GM21737 (cell line): ENCODE measurements around the gene OPRM1.
A peak's percentile ranks its signal among the peaks of the same experiment; 100 is the strongest.
"Not testable (repeated sequence)": the region's sequence is repeated elsewhere in the genome, so short reads cannot be mapped to it uniquely, and the experiment has no call there.

ENCODE experiments used
- ATAC-seq: cut with Tn5 transposase; IDR thresholded peaks from one replicate; pipeline ENCODE4 v1.9.1; 2021; ENCODE audit warnings: mild to moderate bottlenecking, moderate library complexity; ENCODE audit not compliant: unreplicated experiment

Gene OPRM1

DNA sequence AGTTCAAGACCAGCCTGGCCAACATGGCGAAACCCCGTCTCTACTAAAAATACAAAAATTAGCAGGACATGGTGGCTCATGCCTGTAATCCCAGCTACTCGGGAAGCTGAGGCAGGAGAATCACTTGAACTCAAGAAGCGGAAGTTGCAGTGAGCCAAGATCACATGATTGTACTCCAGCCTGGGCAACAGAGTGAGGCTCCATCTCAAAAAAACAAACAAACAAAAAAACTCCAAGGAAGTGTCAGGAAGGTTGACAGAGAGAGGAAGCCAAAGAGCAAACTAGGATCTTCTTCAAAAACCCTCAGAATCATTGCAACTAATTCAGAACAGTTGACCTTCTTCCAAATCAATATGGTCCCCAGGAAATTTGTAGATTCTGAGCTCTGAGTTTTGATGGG lies 162.6 kb downstream of the OPRM1 start:
- ATAC-seq, result not testable (repeated sequence)

DNA sequence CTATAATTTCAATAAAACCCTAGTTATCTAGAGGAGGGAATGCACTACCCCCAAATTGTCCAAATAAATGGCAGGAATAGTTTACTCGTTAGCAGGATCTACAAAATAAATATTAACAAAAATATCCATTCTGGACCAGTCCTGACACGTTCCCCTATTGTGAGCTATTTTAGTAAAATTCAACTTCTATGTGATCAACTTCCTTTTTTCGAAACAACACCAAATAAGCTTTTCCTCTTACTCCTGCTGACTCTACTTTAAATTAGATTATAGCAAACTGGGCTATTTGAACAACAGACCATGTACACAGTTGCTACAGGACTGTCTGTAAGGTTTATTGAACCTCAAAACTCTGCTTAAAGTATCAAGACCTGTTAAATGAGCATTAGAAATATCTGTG lies 163.3 kb downstream of the OPRM1 start:
- no peak for ATAC-seq

DNA sequence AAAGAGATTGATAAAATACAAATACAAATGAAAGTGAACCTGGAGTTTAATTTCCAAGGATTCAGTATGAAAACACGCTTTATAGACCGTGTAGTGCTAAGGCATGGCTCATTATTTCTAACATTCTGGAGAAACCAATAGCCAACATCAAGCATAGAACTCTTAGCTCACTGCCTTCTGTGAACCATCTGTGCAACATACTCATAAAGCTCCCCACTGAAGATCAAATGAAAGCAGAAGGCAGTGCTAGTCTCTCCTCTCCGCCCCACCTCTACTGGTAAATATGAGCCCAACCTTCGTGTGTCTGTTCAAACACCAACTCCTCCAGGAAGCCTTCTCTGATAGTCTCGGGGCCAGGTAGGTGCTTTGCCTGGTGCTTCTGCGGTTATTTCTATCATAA lies 163.9 kb downstream of the OPRM1 start:
- ATAC-seq, result no peak

DNA sequence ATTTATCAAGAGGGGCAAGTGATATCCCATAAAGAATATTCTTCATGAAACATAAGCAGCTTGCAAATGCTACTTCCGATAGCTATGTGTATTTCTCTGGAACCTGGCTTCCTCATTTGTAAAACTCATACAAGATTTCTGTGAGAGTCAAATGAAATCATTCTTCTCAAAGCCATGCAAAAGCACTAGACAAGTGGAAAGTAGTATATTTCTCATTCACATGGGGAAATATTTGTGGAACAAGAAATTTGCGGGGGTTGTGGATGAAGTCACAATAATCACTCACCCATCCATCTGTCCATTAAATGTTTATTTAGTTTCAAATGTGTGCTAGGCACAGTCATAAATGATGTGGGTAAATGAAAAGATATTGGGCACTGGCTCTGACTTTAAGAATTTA lies 167.1 kb downstream of the OPRM1 start:
- ATAC-seq, result no peak

DNA sequence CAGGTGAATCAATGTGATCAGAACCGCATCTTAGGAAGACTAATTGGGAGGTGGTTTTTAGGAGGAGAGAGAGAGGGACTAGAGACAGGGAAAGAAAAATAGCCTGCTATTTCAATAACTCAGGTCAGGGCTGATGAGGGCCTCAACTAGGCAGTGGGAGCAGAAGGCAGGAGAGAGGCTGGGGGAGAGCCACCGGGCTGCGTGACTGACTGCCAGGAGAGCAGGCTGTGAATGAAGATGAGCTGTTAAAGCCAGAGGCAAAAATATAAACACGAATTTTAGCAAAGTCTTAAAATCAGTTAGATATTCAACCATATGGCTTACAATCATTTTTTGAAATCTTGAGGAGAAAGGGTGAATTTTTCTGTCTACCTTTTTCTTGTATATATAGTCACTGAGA lies 168.0 kb downstream of the OPRM1 start:
- ATAC-seq, result no peak

DNA sequence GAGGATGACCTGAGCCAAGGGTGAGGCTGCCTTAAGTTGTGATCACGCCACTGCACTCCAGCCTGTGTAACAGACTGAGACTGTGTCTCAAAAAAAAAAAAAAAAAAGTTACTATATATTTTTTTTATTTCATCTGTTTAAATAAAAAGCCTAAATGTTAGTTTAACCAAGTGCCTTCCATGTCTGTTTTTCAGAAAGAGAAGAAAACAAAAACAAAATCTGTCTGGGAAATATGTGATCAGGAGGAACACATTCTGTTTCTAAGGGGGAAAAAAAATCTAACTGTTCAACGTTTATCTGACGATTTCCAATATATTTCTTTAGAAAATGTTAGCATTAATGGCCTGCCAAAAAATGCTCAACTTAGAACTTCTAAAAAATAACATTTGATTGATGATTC lies 170.5 kb downstream of the OPRM1 start:
- ATAC-seq, result no peak

DNA sequence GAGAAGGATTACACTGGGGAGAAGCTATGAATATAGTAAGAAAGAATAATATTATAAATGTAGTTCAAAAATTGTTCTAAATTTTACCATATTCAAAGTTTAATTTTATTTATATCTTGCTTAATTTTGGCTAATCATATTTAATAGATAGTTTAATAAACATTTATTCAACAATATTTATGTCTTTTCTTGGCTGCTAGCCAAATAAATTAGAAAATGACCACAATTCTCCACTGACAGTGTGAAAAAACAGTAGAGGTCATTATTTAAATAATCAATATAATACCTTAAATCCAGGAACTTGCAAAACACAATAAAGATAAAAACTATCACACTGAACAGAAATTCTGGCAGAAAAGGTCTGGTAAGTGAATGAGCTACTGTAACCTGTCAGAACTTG lies 171.6 kb downstream of the OPRM1 start:
- ATAC-seq, result no peak

DNA sequence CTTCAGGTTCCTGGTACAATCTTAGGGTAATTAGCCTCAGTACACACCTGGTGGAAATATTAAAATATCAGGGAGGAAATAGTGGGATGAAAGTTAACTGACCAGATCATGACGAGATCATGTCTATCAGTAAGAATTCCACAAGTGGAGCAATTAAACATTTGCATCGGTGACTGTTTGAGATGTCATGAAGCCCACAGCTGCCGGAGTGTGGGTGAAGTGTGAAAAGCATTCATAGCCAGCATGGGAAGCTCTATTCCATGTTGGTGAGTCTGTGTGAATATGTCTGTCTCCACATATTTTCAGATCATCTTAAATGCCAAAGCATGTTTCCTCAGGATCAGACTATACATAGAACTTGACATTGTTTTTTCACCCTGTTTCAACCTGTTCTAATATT lies 174.7 kb downstream of the OPRM1 start:
- ATAC-seq, result no peak

DNA sequence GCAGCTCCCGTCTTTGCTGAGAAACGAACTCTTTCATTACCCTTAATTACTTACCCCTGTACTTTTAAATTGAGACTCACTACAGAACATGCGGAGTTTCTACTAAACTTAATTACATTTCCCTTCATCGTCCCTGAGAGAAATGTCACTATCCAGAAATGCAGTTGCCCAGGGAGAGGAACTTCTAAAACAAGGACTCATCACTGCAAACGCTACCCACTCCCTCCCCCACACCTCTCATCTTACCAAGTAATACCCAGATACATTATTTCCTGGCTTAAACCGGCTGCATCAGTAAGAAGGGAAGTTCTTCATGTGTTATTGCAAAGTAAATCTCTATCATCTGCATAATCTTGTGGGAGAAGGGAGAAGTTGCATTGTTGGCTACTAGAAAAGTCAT lies 179.3 kb downstream of the OPRM1 start:
- ATAC-seq, result no peak

DNA sequence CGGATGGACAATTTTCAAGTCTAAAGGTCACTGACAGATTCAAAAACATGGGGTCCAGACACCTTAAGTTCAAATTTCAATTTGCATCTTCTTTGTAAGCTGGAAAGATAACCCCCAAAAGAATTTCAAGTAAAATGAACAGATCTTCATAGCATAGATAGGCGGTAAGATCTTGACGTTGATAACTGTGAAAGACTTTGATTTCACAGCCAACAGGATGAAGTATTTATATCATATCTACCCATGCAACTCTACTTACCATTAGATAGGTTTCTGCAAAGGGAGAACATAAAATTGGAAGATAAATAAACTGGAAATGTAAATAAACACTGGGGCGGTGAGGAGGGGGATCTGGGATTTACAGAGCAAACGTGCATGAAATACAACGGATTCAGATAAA lies 179.7 kb downstream of the OPRM1 start:
- ATAC-seq, result no peak

DNA sequence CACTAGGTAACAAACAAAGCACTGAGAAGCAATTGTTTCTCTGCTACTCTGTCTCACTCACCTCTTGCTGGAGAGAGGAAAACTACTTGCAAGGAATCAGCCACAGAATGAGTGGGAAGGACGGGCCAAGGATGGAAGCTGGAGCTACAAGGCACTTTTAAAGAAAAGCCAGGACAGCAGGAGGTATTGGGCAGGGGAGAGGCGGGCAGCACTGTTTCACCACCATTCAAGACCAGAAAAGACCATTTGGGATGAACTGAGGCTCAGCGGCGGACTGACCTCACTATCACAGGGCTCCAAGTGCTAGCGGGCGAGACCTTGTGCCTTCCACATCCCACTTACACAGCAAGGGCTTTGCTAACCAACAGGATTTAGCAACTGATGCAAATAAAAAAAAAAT lies 180.2 kb downstream of the OPRM1 start:
- no peak for ATAC-seq

DNA sequence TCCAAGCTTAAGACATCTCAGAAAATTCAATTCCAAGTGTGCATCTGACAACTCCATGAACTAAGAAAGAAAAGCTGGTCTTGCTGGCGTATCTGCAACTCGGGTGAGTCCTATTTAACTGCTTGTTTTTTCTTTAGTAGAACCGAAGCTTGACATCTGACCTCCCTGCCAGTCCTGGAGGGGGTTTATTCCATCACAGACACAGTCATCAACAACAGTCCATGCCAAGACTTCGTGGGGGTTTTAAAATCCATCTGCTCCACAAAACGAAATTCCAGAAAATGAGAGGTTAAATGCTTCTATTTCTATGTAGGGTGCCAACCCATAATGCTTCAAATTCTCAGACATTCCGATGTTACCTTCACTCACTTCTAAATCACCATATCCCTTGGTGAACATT lies 183.7 kb downstream of the OPRM1 start:
- no peak for ATAC-seq

DNA sequence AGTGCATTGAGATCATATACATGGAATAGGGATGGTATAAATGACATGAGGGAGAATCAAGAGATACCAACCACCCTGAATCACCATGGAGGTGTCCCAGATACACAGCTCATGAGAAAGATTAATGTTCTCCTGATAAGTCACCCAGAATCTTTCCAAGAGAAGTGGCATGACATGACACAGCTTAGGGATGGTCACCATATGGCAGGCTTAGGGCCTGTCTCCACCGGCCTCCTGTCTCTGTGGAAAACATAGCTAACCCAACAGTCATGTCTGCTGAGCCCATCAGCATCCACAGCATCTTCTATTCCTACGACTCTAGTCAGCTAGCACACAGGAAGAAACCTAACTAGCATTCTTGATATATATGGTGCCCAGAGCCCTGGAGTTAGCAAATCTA lies 184.3 kb downstream of the OPRM1 start:
- no peak for ATAC-seq

DNA sequence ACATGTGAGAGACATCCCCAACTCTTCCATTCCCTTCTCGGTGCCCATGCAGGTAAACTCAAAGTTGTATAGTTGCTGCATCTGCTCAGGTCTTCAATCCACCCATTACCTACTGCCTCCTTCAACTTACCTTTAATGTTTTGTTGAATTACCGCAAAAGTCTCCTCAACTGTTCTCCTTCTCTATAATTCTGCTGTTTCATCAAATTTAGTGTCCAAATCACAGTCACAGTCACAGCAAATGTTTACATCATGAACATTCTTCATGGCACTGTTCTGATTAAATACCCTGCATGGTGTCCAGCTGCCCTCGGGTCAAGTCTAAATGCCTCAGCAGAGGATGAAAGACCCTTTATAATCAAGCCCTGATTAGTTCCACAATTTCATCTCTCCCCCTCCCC lies 187.4 kb downstream of the OPRM1 start:
- no peak for ATAC-seq

DNA sequence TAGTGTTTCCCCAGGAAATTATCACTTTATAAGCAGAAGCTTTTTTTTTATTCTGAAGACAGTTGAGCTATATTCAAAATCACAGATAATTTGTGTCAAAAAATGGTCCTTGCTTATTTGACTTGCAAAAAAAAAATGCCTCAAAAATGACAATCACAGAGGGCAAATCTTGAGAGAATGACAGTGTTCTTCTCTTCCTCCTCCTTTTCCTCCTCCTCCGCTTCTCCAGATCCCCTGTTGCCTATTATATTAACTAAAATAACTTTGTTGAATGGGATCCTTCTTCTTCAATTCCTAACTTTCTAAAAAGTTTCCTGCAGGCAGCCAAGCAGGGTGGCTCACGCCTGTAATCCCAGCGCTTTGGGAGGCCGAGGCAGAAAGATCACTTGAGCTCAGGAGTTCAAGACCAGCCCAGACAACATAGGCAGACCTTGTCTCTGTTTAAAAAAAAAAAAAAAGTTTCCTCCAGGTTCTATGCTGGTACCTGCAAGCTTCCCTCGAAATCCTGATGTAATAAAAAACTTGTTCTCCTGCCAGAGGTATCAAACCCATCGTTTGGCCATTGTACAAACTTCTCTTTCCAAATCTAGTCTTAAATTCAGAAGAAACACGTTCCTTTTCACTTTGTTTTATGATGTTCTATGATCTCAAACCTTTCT lies 189.0 kb downstream of the OPRM1 start:
- no peak for ATAC-seq

DNA sequence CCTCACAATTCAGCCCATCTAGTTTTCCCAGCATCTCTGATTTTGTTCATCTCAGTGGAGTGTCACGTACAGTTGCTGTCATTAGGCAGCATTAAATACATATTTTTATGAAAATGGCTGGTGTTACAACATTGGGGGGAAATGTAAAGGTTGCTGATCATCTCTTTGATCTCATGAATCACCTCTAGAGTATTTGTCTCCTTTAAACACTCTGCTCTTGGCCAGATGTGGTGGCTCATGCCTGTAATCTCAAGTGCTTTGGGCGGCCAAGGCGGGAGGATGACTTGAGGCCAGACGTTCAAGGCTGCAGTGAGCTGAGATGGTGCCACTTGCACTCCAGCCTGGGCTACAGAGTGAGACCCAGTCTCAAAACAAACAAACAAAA lies 189.5 kb downstream of the OPRM1 start:
- ATAC-seq, result no peak

DNA sequence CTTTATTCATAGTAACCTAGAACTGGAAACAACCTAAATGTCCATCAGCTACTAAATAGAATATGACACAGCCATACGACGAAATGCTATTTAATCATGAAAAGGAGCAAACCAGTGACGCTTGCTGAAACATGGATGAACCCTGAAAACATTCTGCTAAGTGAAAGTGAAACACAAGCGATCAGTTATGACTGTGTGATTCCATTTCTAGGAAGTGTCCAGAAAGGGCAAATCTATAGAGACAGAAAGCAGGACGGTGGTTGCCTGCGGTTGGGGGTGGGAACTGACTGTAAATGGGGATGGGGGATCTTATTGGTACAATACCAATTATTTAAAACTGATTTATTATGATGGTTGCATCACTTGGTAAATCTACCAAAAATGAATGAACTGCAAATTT lies 190.7 kb downstream of the OPRM1 start:
- peak; percentile 65 for ATAC-seq

DNA sequence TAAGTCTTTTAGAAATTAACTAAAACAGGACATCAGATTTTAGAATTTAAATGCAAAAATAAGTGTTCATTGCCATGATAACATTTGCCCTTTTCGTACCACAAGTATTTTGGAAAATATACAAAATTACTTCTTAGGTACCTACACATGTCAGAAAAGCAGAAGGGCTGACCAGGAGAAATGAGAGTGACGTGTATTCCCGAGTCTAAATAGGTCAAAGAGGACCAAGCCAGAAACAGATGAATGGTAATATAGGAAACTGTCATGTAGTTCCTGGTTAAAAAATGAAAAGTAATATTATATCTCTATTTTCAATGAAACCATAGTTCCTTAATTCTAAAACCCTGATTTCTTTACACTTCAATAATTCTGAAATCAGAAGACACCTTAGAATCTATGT lies 191.4 kb downstream of the OPRM1 start:
- ATAC-seq, result no peak

DNA sequence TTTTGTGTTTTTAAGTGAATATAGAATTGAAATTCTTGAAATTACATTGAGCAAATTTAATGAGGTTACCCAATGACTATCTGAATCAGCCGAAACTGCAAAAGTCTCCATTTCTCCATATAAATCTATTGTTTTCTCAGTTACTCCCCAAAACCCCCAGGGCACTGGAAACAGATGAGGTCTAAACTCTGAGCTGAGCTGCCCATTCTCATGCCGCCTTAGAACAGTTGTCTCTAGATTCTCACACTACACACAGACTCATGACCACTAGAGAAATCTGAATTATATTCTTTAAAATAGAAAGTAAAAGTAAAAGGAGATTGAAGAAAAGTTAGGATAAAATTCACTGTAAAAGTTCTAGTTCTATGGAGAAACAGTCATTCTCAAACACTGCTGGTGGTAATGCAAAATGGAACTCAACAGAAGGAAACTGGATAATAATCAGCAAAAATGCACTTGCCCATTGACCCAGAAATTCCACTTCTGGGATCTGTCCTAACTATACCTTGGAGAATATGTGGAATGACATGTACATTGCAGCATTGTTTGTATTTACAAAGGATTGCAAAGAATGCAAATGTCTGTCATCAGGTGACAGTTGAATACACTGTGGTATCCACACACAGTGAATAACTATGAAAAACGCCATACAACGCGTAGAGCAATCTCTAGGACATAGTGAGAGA lies 192.0 kb downstream of the OPRM1 start:
- no peak for ATAC-seq

DNA sequence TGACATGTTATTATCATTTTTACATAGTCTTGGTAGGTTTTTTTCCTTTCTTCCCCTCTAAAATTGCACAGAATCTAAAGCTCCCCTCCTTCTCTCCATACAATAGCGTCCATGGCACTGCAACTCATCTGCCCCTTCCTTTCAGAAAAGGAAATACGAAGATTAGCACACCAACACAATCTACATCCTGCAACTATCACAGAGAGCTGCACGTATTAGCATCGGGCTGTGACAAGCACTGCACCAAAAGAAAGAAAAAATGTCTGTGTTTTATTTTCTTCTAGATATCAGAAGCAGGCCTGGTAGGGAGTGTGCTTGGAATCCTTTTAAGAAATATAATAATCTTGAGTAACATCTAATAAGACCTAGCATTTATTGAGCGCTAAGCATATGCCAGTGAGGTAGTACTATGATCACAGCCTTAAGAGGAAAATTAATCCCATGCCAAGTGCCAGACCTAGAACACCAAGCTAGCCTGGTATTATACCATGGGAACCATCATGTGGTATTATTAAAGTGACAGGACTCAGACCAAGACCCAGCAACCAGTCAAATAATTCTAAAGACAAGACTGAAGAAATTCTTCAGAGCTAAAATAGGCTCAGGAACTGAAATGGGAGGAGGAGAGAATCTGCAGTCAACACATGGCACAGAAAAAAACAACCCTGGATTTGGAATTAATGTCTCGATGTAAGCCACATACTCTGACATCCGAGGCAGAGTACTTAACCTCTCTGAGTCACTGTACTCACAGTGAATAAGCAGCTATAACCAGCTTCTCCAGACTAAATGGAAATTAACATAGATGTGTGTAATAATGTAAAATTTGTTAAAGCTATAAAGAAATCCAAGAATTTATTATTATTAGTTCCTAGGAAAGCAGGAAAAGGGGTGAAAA lies 193.2 kb downstream of the OPRM1 start:
- no peak for ATAC-seq

DNA sequence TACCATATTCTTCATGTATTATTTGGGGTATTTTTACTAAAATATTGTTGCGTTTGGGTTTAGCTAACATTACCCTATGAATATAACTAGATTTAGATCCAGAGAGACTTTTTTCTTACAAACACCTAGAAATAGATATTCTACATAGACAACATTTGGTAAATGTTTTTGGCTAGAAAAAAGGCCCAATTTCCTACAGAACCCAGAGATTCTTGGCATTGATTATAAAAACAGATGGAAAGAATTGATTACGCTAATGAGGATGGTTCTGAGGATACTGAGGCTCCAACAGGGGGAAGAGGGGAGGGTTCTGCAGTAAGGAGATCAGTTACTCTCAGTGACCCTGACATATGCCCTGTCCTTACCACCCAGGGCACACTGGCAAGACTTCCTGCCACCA lies 194.3 kb downstream of the OPRM1 start:
- no peak for ATAC-seq
